Caki2 (cell line): ENCODE data around the gene CLCA2. TPM values are rescaled to one million over a fixed set of nuclear protein-coding genes. Genes with fewer than 3 reads are reported as not detected.
A peak's percentile ranks its signal among the peaks of the same experiment; 100 is the strongest.

Experiments used
- DNase-seq: peaks from one replicate; pipeline ENCODE4 v3.0.0-alpha.2; 2015; ENCODE audit warnings: low read depth
- in situ Hi-C: cut with HindIII; loops from 2 replicates; pipeline ENCODE4 v1.10.0; 2016; ENCODE audit warnings: low sequenced_read_pairs, low pct_unique_long_range_greater_than_20kb, mixed read lengths
- total RNA-seq: library from RNA; depleted of rRNA; stranded (reverse); fragments of >200 nt; shearing (Covaris generic); gene quantifications from 2 replicates; pipeline ENCODE4 v1.2.3, GENCODE V29; 2014; ENCODE audit warnings: low replicate concordance; rRNA removed

Gene CLCA2, protein sequence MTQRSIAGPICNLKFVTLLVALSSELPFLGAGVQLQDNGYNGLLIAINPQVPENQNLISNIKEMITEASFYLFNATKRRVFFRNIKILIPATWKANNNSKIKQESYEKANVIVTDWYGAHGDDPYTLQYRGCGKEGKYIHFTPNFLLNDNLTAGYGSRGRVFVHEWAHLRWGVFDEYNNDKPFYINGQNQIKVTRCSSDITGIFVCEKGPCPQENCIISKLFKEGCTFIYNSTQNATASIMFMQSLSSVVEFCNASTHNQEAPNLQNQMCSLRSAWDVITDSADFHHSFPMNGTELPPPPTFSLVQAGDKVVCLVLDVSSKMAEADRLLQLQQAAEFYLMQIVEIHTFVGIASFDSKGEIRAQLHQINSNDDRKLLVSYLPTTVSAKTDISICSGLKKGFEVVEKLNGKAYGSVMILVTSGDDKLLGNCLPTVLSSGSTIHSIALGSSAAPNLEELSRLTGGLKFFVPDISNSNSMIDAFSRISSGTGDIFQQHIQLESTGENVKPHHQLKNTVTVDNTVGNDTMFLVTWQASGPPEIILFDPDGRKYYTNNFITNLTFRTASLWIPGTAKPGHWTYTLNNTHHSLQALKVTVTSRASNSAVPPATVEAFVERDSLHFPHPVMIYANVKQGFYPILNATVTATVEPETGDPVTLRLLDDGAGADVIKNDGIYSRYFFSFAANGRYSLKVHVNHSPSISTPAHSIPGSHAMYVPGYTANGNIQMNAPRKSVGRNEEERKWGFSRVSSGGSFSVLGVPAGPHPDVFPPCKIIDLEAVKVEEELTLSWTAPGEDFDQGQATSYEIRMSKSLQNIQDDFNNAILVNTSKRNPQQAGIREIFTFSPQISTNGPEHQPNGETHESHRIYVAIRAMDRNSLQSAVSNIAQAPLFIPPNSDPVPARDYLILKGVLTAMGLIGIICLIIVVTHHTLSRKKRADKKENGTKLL
- total RNA-seq, result not detected in 2 replicates

GRCh38 chr1:86423873-86424272 lies at the start of gene CLCA2:
CLCA2 (plus strand) TSS chr1:86424171; CDS start chr1:86424248, 77 bp downstream.
- DNase-seq, result no peak
- in situ Hi-C loops, result no loop called here

GRCh38 chr1:86375688-86376087 lies 48.3 kb upstream of the CLCA2 start:
- DNase-seq, result no peak
- in situ Hi-C loops, result no loop called here

DNA sequence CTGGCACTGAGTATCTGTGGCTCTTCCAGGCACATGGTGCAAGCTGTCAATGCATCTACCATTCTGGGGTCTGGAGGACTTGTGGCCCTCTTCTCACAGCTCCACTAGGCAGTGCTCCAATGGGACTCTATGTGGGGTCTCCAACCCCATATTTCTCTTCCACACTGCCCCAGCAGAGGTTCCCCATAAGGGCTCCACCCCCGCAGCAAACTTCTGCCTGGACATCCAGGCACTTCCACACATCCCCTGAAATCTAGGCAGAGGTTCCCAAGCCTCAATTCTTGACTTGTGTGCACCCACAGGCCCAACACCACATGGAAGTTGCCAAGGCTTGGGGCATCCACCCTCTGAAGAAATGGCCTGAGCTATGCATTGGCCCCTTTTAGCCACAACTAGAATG lies 46.6 kb upstream of the CLCA2 start:
- DNase-seq, result no peak
- in situ Hi-C loops, result no loop called here

GRCh38 chr1:86378813-86379212 lies 45.2 kb upstream of the CLCA2 start:
- in situ Hi-C loops, result no loop called here
- no peak for DNase-seq

GRCh38 chr1:86380257-86380861 lies 43.6 kb upstream of the CLCA2 start:
- in situ Hi-C loops, result no loop called here
- peak; percentile 18 for DNase-seq

DNA sequence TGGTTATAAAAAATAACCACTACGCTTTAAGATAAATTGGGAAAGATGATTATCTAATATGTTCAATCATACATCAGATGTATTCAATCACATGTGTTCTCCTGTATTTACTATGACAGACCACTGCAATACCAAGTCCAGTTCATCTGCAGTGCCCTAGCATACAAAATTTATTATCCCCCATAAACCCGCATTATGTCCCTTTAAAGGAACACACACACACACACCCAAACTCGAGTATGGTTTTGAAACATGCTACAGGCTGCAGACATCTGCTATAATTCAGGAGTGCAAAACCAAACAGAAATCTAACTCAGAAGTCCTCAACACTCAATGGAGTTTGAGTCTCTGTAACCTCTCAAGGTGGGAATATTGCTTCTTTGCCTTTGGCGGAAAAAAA lies 42.7 kb upstream of the CLCA2 start:
- DNase-seq, result no peak
- in situ Hi-C loops, result no loop called here

- no peak for DNase-seq
- in situ Hi-C loops, result no loop called here
Observed at GRCh38 chr1:86382878-86383277, 41.1 kb upstream of the CLCA2 start.

GRCh38 chr1:86387916-86388627 lies 35.9 kb upstream of the CLCA2 start:
- in situ Hi-C loops, result no loop called here
- DNase-seq, result no peak

DNA sequence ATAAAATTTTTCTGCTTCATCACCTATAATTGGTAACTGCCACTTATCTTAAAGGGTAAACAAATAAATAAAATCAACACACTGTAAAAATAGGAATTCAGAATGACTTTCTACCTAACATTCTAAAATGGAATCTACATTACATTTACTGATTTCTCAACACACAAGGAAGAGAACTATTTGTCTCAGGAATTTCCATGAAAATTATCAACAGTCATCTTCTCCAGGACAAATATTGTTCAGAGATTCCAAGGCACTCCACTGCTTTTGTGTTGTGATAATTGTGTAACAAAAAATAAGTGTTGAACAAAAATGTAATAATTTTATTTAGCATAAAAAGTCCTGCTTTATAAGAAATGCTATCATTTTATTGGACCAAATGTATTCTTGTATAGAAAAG lies 35.2 kb upstream of the CLCA2 start:
- DNase-seq, result no peak
- in situ Hi-C loops, result no loop called here

GRCh38 chr1:86389307-86389706 lies 34.7 kb upstream of the CLCA2 start:
- in situ Hi-C loops, result no loop called here
- no peak for DNase-seq

- in situ Hi-C loops, result no loop called here
- DNase-seq, result no peak
Observed at GRCh38 chr1:86394416-86394815, 29.6 kb upstream of the CLCA2 start.

GRCh38 chr1:86395751-86396497 lies 28.0 kb upstream of the CLCA2 start, which contains the start of gene ODF2L:
ODF2L (minus strand) TSS chr1:86396323; CDS start chr1:86387027, 9,296 bp downstream.
- in situ Hi-C loops, result no loop called here

DNA sequence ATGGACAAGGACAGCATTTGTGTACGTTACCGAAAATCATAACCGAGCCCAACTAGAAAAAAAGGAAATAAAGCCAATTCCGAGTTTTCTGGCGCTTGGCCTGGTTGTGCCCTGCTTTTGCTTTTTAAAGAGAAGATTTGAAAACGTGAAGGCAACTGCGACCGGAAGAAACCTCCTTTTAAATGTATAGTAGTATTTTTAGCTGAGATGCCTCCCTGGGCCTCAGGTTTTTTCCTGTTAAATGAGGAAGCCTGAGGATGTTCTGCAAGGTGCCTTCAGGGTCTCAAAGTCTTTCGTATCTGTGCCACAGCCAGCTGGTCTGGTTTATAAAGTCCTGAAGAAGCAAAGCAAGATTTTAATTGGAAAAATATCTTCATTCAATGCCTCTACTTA lies 27.5 kb upstream of the CLCA2 start:
- DNase-seq, result no peak
- in situ Hi-C loops, result no loop called here

More at GRCh38 chr1:86395751-86396497, 28.0 kb upstream of the CLCA2 start, which contains the start of gene ODF2L:
- DNase-seq, result peak; percentile 87

DNA sequence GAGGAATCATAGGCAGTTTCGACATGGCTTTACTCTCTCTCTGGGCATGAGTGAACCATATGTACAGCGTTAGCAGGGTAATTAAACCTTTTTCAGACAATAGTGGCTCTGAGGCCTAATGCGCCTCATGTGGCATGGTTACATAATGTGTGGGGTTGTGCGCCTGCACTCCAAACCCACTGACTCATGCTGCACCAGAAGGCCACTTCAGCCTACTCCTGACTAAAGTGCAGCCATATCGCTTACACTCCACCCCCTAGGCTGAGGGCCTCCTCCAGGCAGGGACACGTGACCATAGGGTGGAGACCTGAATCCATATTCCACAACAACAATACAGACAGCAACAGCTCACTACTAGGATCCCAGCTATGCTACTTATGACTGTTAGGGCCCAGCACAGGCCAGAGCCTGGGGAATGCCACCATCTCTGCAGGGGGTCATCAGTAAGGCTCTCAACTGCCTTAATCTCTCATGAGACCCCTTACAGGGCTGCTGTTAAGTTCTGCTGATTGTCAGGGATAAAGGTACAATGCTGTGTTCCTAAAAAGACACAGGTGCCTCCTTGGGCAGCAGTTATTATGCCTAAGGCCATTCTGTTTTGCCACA lies 14.5 kb upstream of the CLCA2 start:
- in situ Hi-C loops, result no loop called here
- DNase-seq, result no peak

- no peak for DNase-seq
- in situ Hi-C loops, result no loop called here
Observed at GRCh38 chr1:86410879-86411278, 13.1 kb upstream of the CLCA2 start.

GRCh38 chr1:86416343-86416742 lies 7.6 kb upstream of the CLCA2 start:
- in situ Hi-C loops, result no loop called here
- DNase-seq, result peak; percentile 26

- in situ Hi-C loops, result no loop called here
- DNase-seq, result peak; percentile 13
Observed at GRCh38 chr1:86419277-86419903, 4.6 kb upstream of the CLCA2 start.
